ENCODE measurements around the gene CA7.

- no peak for TF ChIP-seq CTCF (IDR thresholded peaks at IDR 0.05; ENCODE audit: borderline replicate concordance, extremely low read depth, low read length, poor library complexity, severe bottlenecking)
- no peak for TF ChIP-seq EZH2 (IDR thresholded peaks at IDR 0.05; ENCODE audit: borderline replicate concordance, low read depth, low read length, severe bottlenecking)
Measured at GRCh38 chr16:66857437-66857836, 13.2 kb downstream of the CA7 start.

All from DND-41 (cell line).